GM12873 (cell line): Measurements from ENCODE around the gene PCDHGA1.

ENCODE experiments used
- TF ChIP-seq, protein P1 (sequence below): IDR thresholded peaks from 2 replicates; pipeline ENCODE4 v1.5.1; 2012; ENCODE audit warnings: low read depth, mild to moderate bottlenecking, moderate library complexity, low read length, control low read depth; ENCODE audit not compliant: insufficient read depth; ENCODE audit errors: missing control alignments

PCDHGA1 gene

DNA sequence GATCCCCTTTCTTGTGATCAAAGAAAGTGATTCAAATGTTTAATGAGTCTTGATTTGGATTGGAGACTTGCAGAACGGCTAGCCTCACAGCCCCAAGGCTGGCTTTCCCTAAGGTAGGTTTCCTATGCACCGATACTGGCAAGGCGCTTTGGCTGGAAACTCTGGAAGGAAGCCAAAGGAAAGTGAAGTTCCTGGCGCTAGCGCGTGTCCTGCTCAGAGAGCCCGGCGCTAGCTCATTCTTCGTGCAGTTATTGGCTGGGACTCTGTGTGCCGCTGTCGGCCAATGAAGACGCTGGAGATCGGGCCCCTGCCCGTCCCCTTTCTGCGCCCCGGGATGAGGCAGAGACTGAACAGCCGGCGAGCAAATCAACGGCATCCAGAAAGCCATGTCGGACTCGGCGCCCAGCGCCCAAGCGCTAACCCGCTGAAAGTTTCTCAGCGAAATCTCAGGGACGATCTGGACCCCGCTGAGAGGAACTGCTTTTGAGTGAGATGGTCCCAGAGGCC, 145.4 kb downstream of the PCDHGA1 start, which contains the start of gene PCDHGC3:
Gene PCDHGC3 (plus strand): TSS at position 342 of the 507 bp plus-strand sequence. CDS start 151 bp downstream, at position 493.
- TF ChIP-seq, protein P1, sequence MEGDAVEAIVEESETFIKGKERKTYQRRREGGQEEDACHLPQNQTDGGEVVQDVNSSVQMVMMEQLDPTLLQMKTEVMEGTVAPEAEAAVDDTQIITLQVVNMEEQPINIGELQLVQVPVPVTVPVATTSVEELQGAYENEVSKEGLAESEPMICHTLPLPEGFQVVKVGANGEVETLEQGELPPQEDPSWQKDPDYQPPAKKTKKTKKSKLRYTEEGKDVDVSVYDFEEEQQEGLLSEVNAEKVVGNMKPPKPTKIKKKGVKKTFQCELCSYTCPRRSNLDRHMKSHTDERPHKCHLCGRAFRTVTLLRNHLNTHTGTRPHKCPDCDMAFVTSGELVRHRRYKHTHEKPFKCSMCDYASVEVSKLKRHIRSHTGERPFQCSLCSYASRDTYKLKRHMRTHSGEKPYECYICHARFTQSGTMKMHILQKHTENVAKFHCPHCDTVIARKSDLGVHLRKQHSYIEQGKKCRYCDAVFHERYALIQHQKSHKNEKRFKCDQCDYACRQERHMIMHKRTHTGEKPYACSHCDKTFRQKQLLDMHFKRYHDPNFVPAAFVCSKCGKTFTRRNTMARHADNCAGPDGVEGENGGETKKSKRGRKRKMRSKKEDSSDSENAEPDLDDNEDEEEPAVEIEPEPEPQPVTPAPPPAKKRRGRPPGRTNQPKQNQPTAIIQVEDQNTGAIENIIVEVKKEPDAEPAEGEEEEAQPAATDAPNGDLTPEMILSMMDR: peak; percentile 66

DNA sequence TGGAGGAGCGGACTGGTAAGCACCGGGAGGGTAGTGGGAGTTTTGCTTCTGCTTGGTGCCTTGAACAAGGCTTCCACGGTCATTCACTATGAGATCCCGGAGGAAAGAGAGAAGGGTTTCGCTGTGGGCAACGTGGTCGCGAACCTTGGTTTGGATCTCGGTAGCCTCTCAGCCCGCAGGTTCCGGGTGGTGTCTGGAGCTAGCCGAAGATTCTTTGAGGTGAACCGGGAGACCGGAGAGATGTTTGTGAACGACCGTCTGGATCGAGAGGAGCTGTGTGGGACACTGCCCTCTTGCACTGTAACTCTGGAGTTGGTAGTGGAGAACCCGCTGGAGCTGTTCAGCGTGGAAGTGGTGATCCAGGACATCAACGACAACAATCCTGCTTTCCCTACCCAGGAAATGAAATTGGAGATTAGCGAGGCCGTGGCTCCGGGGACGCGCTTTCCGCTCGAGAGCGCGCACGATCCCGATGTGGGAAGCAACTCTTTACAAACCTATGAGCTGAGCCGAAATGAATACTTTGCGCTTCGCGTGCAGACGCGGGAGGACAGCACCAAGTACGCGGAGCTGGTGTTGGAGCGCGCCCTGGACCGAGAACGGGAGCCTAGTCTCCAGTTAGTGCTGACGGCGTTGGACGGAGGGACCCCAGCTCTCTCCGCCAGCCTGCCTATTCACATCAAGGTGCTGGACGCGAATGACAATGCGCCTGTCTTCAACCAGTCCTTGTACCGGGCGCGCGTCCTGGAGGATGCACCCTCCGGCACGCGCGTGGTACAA, 146.0 kb downstream of the PCDHGA1 start:
- TF ChIP-seq, protein P1: no peak

DNA sequence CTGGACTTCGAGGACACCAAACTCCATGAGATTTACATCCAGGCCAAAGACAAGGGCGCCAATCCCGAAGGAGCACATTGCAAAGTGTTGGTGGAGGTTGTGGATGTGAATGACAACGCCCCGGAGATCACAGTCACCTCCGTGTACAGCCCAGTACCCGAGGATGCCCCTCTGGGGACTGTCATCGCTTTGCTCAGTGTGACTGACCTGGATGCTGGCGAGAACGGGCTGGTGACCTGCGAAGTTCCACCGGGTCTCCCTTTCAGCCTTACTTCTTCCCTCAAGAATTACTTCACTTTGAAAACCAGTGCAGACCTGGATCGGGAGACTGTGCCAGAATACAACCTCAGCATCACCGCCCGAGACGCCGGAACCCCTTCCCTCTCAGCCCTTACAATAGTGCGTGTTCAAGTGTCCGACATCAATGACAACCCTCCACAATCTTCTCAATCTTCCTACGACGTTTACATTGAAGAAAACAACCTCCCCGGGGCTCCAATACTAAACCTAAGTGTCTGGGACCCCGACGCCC, 146.8 kb downstream of the PCDHGA1 start:
- TF ChIP-seq, protein P1: no peak

GRCh38 chr5:141477815-141478214, 147.5 kb downstream of the PCDHGA1 start:
- TF ChIP-seq, protein P1: no peak

GRCh38 chr5:141478321-141478945, 148.1 kb downstream of the PCDHGA1 start:
- TF ChIP-seq, protein P1: peak; percentile 58

DNA sequence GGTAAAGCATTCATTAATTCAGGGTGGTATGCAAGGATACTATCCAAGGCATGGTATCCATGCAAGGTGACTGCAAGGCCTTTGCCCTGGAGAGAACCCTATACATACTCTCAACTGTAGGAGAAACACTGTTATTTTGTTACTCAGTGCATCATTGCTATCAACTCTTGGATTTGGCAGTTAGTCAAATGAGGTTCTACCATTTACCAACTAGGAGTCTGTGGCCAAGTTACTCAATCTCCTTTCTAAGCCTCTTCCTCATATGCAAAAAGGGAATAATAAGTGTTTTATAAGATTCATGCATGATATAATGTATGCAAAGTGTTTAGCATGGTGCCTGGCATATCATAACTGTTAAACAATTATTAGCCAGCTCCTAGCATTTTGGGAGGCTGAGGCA, 149.5 kb downstream of the PCDHGA1 start:
- TF ChIP-seq, protein P1: no peak

- TF ChIP-seq, protein P1: no peak
Observed at GRCh38 chr5:141483902-141484301, 153.6 kb downstream of the PCDHGA1 start.
